Pancreas (tissue), 10 donors: Measurements from ENCODE around the gene STAT5B. TPM values are rescaled to one million over a fixed set of nuclear protein-coding genes. Genes with fewer than 3 reads are reported as not detected.
A peak's percentile ranks its signal among the peaks of the same experiment; 100 is the strongest.
"Not testable (repeated sequence)": the region's sequence is repeated elsewhere in the genome, so short reads cannot be mapped to it uniquely, and the experiment has no call there.

Source experiments
- ATAC-seq, 4 donors: fragments of 200-7000 bp; cut with Tn5 transposase; one replicate each; pipeline versions ENCODE4 v1.8.0 to v1.9.1; 2020; ENCODE audit warnings: mild to moderate bottlenecking in 4 of 4, moderate library complexity in 4 of 4
- DNase-seq, 6 donors: peaks; one replicate each; pipeline ENCODE4 v3.0.0-alpha.2; 2020
- FAIRE-seq: peaks from 2 replicates; lab custom pipeline; 2012; peaks lifted over from hg19 to GRCh38; lab: Jason Lieb, UNC
- H3K27ac ChIP-seq, 4 donors: fragments of 200-600 bp; sonication (generic); 1 replicate in 3 of 4; 2 replicates in 1 of 4; pipeline versions ENCODE4 v1.5.0 to v1.8.0; 2020
- H3K27me3 ChIP-seq, 4 donors: fragments of 200-600 bp; one replicate each; pipeline ENCODE4 v1.8.0; 2021
- H3K36me3 ChIP-seq, 3 donors: fragments of 200-600 bp; sonication (generic) in 1 of 3; one replicate each; pipeline versions ENCODE4 v1.5.0 to v1.8.0; 2020 to 2021
- H3K4me1 ChIP-seq, 3 donors: fragments of 200-600 bp; one replicate each; pipeline ENCODE4 v1.8.0; 2021
- H3K4me3 ChIP-seq, 4 donors: fragments of 200-600 bp; sonication (generic) in 2 of 4; one replicate each; pipeline versions ENCODE4 v1.5.0 to v1.8.0; 2020 to 2021
- H3K9me3 ChIP-seq, 4 donors: fragments of 200-600 bp; one replicate each; pipeline ENCODE4 v1.8.0; 2021
- CTCF ChIP-seq, 4 donors: fragments of 200-600 bp; sonication (generic) in 3 of 4; IDR thresholded peaks; one replicate each; pipeline versions ENCODE4 v1.5.0 to v1.8.0; 2021; ENCODE audit warnings: antibody characterized with exemption in 4 of 4
- WGBS, 2 donors: extraction: QIAGEN DNeasy Blood & Tissue Kit; methylation state at CpG; one replicate each; pipeline ENCODE4 v1.1.7; 2013; 5-methylcytosine and 5-hydroxymethylcytosine counted together
- intact Hi-C, 3 donors: fragments of 100-400 bp; cut with DNase I; formaldehyde crosslinking; loops; one replicate each; pipeline versions ENCODE4 v1.11.1 to v1.14.2; 2022
- polyA plus RNA-seq, 2 donors: library from polyadenylated mRNA; stranded (reverse); fragments of 200-250 nt; gene quantifications; one replicate each; pipeline ENCODE4 v1.2.3, GENCODE V29; 2013
- total RNA-seq, 6 donors: library from RNA; stranded (reverse); fragmentation: NEBNext Ultra II Directional in 4 of 6; extraction: Animal tissue kit (Norgen Biotek cat#: 25700) in 4 of 6; gene quantifications; one replicate each; pipeline versions ENCODE4 v1.2.1 to v1.2.4, GENCODE V29; 2021 to 2023
- donor health status: healthy with polysubstance abuse.
- donor health status: DM: no; HTN: no; CAD: no; lungs with moderate emphysema.
- donor health status: DM: no; HTN: no; CAD: no.
- donor health status: control.
- donor health status: control.
- donor health status: Bipolar disorder and iron deficiency.
- donor health status: DM: yes; HTN: yes; CAD: no.
- donor health status: DM: no; HTN: no; CAD: no.
- donor health status: DM: no; HTN: no; CAD: no.
- donor health status: DM: yes; HTN: yes; CAD: no.

STAT5B gene
- total and polyA plus RNA-seq, 8 donors: 17.9 to 27.5 (median 24.1) TPM

- Histone ChIP-seq H3K9me3 (no peaks in the 10 kb centered on the region), H3K4me1 (peaks cover 0 to 7% (median 0%) of the 10 kb centered on the region in 3 donors), H3K4me3 (no peak overlapping the region), H3K27ac (no peak overlapping the region), H3K36me3 (peaks cover 9 to 48% (median 15%) of the 10 kb centered on the region in 3 donors), H3K27me3 (no peaks in the 10 kb centered on the region)
- intact Hi-C loops: loop anchor here in 2 of 3 donors (5.0 to 10.0 kb wide), 3 partner anchors 83 to 193 kb away; no protein-coding TSS in a partner anchor
- ATAC-seq: no peak
- TF ChIP-seq CTCF (IDR thresholded peaks at IDR 0.05): no peak
- no peak for DNase-seq
- FAIRE-seq: no peak
- 90 to 96% methylated on average over 4 of the region's 4 CpGs for WGBS, 2 donors
Measured at GRCh38 chr17:42321555-42321954, 45.4 kb upstream of the STAT5B start.

- intact Hi-C loops: loop anchor here in 1 of 3 donors (10.0 kb wide), 1 partner anchor 207 kb away; no protein-coding TSS in a partner anchor
- peaks cover 15 to 53% (median 19%) of the 10 kb centered on the region in 3 donors for H3K36me3 ChIP-seq
- not testable (repeated sequence) for H3K27ac ChIP-seq, DNase-seq, ATAC-seq, H3K9me3 ChIP-seq, H3K4me3 ChIP-seq, FAIRE-seq, H3K27me3 ChIP-seq, H3K4me1 ChIP-seq
- 89 to 93% methylated on average over 6 of the region's 6 CpGs for WGBS, 2 donors
Measured at GRCh38 chr17:42317967-42318366, 41.8 kb upstream of the STAT5B start.

GRCh38 chr17:42317266-42317845 lies 41.2 kb upstream of the STAT5B start:
- Histone ChIP-seq H3K4me1 (peaks cover 0 to 7% (median 0%) of the 10 kb centered on the region in 3 donors), H3K9me3 (no peaks in the 10 kb centered on the region), H3K27me3 (no peaks in the 10 kb centered on the region), H3K4me3 (no peak overlapping the region), H3K36me3 (peaks cover 15 to 53% (median 18%) of the 10 kb centered on the region in 3 donors), H3K27ac (no peak overlapping the region)
- 23 to 30% methylated on average over 5 of the region's 5 CpGs for WGBS, 2 donors
- intact Hi-C loops: loop anchor here in 1 of 3 donors (10.0 kb wide), 1 partner anchor 207 kb away; no protein-coding TSS in a partner anchor
- FAIRE-seq: no peak
- ATAC-seq: peak in 3 of 4 donors; percentile 51 to 70 (median 68)
- DNase-seq: no peak
- no peak for TF ChIP-seq CTCF (IDR thresholded peaks at IDR 0.05)

GRCh38 chr17:42316755-42317154 lies 40.6 kb upstream of the STAT5B start:
- Histone ChIP-seq H3K27me3 (no peaks in the 10 kb centered on the region), H3K4me3 (no peak overlapping the region), H3K36me3 (peaks cover 14 to 48% (median 15%) of the 10 kb centered on the region in 3 donors), H3K4me1 (peaks cover 0 to 7% (median 0%) of the 10 kb centered on the region in 3 donors), H3K27ac (no peak overlapping the region), H3K9me3 (no peaks in the 10 kb centered on the region)
- intact Hi-C loops: loop anchor here in 1 of 3 donors (10.0 kb wide), 1 partner anchor 208 kb away; no protein-coding TSS in a partner anchor
- ATAC-seq (no peak), DNase-seq (no peak), FAIRE-seq (no peak)
- no peak for TF ChIP-seq CTCF (IDR thresholded peaks at IDR 0.05)
- WGBS, 2 donors: 82 to 83% methylated on average over 4 of the region's 4 CpGs

- ATAC-seq (no peak), DNase-seq (no peak), FAIRE-seq (no peak)
- 85 to 86% methylated on average over 10 of the region's 10 CpGs for WGBS, 2 donors
- no peak overlapping the region for H3K27ac ChIP-seq
- intact Hi-C loops: loop anchor here in 1 of 3 donors (10.0 kb wide), 1 partner anchor 209 kb away; no protein-coding TSS in a partner anchor
- no peak overlapping the region for H3K4me3 ChIP-seq
- no peaks in the 10 kb centered on the region for H3K27me3 ChIP-seq
- no peaks in the 10 kb centered on the region for H3K9me3 ChIP-seq
- H3K4me1 ChIP-seq: peaks cover 0 to 7% (median 0%) of the 10 kb centered on the region in 3 donors
- peaks cover 14 to 48% (median 15%) of the 10 kb centered on the region in 3 donors for H3K36me3 ChIP-seq
- no peak for TF ChIP-seq CTCF (IDR thresholded peaks at IDR 0.05)
Measured at GRCh38 chr17:42315402-42316156, 39.4 kb upstream of the STAT5B start.
